GM10266 (cell line): ENCODE data around the gene GPAT3.
A peak's percentile ranks its signal among the peaks of the same experiment; 100 is the strongest.

ENCODE experiments used
- DNase-seq: peaks from one replicate; pipeline ENCODE4 v3.0.0; 2012; ENCODE audit errors: extremely low spot score
- CTCF ChIP-seq: IDR thresholded peaks from 2 replicates; pipeline ENCODE4 v1.5.1; 2012; ENCODE audit warnings: mild to moderate bottlenecking, low read depth; ENCODE audit not compliant: control insufficient read depth, insufficient read depth; ENCODE audit errors: missing control alignments

The GPAT3 gene

GRCh38 chr4:83625821-83626220, 89.9 kb downstream of the GPAT3 start:
- TF ChIP-seq CTCF, result no peak
- no peak for DNase-seq

GRCh38 chr4:83626245-83626836, 90.4 kb downstream of the GPAT3 start:
- no peak for TF ChIP-seq CTCF
- DNase-seq, result no peak

GRCh38 chr4:83629945-83630721, 94.2 kb downstream of the GPAT3 start:
- TF ChIP-seq CTCF, result no peak
- DNase-seq, result no peak

- no peak for DNase-seq
- no peak for TF ChIP-seq CTCF
Measured at GRCh38 chr4:83631066-83631465, 95.2 kb downstream of the GPAT3 start.

- no peak for TF ChIP-seq CTCF
- DNase-seq, result no peak
Measured at GRCh38 chr4:83636930-83637329, 101.0 kb downstream of the GPAT3 start.

- DNase-seq, result peak; percentile 54
- peak; percentile 81 for TF ChIP-seq CTCF
Measured at GRCh38 chr4:83639849-83640493, 104.1 kb downstream of the GPAT3 start.

GRCh38 chr4:83643036-83643435, 107.1 kb downstream of the GPAT3 start:
- DNase-seq, result no peak
- no peak for TF ChIP-seq CTCF
